ENCODE data around the gene CCL5.

DNA sequence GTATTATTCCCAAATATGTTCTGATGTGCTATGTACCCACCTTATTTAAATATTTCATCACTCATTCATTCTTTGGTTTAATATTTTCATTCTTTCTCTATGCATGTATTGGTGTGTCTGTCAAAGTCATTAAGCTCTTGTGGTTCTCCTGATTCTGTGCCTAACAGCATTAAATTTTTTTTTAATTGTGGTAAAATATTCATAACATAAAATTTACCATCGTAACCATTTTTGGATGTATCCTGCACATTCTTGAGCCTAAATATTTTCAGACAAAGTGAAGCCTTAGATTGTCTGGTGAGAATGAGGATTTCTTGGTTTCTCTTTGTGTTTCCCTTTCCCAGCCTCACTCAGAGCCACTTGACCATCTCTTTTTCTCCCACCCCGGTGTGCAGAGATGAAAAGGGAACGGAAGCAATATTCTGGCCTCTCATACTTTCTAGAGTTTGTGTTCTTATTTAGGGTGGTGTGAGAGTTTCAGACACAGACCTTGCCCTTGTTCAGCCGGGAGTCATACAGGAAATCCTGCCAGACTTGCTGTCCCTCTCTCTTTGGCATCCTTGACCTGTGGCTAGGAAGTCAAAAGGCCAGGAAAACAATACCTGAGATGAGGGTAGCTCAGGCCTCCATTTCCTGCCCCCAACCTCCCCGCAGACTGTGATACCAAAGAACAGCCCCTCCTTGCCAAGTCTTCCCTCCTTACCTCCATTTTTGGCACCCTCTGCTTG lies 4.9 kb downstream of the CCL5 start:
- TF ChIP-seq, protein P1, sequence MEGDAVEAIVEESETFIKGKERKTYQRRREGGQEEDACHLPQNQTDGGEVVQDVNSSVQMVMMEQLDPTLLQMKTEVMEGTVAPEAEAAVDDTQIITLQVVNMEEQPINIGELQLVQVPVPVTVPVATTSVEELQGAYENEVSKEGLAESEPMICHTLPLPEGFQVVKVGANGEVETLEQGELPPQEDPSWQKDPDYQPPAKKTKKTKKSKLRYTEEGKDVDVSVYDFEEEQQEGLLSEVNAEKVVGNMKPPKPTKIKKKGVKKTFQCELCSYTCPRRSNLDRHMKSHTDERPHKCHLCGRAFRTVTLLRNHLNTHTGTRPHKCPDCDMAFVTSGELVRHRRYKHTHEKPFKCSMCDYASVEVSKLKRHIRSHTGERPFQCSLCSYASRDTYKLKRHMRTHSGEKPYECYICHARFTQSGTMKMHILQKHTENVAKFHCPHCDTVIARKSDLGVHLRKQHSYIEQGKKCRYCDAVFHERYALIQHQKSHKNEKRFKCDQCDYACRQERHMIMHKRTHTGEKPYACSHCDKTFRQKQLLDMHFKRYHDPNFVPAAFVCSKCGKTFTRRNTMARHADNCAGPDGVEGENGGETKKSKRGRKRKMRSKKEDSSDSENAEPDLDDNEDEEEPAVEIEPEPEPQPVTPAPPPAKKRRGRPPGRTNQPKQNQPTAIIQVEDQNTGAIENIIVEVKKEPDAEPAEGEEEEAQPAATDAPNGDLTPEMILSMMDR (IDR thresholded peaks at IDR 0.05) = no peak
- TF ChIP-seq POLR2AphosphoS5 (IDR thresholded peaks at IDR 0.05) = no peak
- no peak for TF ChIP-seq POLR2A (IDR thresholded peaks at IDR 0.05)
- TF ChIP-seq EP300 (IDR thresholded peaks at IDR 0.05) = no peak
